GM18870 (cell line): ENCODE measurements around the gene LPAR1.

ENCODE experiments used
- ATAC-seq: cut with Tn5 transposase; IDR thresholded peaks from one replicate; pipeline ENCODE4 v1.9.1; 2021; ENCODE audit warnings: moderate library complexity; ENCODE audit not compliant: unreplicated experiment

Gene LPAR1

GRCh38 chr9:110921705-110922104 is 116.6 kb downstream of the LPAR1 start:
- ATAC-seq: no peak

DNA sequence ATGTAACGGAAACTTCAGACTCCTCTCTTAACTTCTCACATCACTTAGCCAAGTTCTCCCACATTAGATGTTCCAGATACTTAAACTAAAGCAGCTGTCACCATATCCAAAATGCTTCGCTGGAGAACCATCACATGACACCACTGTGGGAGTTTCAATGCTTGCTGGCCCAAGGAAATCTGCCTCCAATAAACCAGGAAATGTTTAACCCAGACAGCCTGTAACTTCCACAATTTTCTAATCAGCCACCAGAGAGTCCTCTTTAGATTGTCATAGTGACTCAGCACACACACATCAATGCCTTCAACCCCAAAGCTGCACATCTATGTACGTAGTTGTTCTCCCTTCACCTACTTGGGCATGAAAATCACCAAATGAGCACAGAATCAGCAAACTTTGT is 118.7 kb downstream of the LPAR1 start:
- ATAC-seq: no peak

DNA sequence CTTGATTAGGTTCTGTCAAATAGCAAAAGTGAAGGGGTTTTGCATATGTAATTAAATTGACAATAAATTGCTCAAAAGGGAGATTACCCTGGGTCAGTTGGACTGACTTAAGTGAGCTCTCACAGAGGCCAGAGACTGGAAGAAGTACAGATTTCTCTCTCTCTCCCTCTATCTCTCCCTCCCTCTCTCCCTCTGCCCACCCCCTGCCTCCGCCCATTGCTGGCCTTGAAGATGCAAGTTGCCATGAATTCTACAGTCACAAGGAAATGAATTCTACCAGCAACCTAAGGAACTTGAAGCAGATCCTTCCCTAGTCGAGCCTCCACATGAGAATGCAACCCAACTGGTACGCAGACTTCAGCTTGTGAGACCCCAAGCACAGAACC is 119.2 kb downstream of the LPAR1 start:
- no peak for ATAC-seq

DNA sequence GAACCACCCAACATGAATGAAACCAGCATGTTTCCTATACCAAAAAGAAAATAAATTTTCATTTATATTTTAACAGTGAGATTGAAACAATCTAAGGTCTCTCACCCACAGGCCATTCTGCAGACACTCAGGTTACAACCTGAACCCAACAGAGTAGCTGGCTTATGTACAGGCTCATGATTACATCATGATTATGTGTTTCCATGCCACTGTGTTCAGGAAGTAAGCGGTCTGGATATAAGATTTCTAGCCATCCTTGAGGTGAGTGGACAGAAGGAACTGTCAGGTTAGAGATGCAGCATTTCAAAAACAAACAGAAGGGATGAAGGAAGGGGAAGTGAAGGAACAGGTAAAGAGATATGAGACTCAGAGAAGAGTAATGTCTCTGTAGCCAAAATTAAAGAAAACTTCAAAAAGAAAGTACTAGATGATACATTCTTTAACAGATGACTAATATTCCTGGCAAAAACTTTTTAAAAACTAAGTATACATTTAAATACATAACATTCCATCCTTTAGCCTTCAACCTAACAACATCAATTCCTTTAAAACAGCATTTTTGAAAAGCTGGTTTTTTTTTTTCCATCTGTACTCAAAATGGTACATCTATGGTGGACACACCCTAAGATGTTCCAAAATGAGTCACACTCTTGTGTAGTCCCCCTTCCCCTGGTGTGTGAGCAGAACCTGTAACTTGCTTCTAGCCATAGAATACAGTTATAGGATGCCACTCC is 119.8 kb downstream of the LPAR1 start:
- no peak for ATAC-seq

DNA sequence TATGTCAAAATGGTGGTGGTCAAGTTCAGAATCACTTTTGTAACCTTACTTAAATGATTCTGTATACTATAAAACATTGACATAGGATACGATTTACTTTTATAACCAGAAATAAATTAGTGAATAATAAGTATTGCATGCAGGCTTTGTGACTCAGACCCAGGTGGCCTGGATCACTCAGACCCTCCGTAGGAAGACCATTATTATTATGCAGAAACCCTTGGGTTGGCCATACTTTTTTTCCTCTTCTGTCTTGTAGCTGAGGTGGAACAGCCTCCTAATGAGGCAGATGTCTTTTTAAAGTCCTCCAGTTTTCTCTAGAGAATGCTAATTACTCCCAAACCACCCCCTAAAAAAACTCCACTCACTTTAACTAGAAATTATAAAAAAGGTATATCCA is 121.9 kb downstream of the LPAR1 start:
- ATAC-seq: no peak

DNA sequence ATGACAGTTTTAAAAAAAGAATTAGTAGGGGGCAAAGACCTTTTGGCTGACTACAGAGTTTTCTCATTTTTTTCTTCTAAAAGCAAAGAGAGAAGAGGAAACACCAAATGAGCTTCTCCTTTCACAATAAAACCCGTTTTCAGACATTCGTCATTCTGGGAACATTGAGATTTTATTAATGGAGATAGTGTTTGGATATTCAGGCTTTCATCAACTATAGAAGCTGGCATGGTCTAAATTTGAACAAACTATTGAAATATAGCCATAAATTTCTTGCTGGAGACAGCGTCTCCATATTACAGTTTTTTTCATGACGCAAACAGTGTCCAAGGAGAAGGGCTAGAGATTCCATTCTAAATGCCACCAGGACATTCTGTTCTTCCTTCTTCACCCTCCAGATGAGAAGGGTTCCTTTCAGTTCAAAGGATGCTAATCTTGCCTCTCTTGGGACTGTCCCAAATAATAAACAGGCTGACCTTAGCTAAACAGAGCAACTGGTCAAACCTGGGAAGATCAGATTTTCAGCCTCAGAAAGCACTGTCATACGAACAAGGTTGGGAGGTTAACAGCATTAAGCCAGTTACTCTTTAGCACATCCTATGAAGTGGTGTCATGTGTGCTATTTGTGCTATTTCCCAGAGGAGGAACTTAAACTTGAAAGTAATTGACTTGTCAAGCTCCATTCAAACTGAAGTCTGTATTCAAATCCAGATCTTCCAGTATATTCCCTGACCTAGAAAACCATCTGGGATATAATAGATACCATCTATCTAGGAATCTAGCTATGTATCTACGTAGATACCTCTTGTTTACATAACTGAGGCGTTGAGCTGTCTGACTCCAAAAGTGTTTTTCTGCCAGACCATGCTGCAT is 125.6 kb downstream of the LPAR1 start:
- ATAC-seq: no peak

- no peak for ATAC-seq
These were observed 126.4 kb downstream of the LPAR1 start for GRCh38 chr9:110911659-110912418.

- ATAC-seq: no peak
These were observed 129.4 kb downstream of the LPAR1 start for GRCh38 chr9:110908894-110909293.

DNA sequence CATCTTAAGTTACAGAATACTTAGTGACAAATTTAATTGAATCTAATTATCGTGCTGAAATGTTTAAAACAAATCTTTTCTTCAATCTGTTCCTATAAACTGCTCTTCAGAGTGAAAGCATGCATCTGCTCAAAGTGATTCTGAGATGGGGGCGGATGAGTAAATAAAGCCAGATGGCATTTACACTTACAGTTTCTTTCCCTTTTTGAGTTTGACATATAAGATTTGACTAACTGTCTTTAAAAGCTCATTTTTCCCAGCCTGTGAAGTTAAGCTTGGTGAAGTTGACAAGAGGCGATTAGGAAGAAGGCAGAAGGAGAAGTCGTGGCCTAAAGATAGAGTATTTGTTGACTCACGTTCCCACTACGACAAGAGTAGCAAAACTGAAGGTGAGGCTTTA is 137.4 kb downstream of the LPAR1 start:
- ATAC-seq: no peak

GRCh38 chr9:110900456-110900855 is 137.8 kb downstream of the LPAR1 start:
- ATAC-seq: no peak

GRCh38 chr9:110898866-110899265 is 139.4 kb downstream of the LPAR1 start:
- ATAC-seq: no peak

DNA sequence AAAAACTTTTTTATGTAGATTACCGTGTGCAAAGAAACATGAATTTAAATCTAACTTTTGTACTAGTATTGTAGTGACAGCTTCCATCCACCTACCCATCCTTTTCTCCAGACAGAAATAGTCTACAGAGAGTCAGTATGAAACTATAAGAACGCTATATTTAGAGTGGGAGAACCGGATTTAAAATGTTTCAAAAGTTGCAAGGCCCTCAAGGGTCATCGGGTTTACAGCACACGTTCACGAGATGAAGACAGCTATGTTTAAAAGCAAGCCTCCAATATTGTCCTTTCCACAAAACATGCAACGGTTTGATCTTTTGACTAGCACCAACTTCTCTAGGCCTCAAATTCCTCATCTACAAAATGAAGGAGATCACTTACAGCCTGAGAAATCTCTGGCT is 139.9 kb downstream of the LPAR1 start:
- no peak for ATAC-seq

- no peak for ATAC-seq
These were observed 140.3 kb downstream of the LPAR1 start for GRCh38 chr9:110897943-110898342.

GRCh38 chr9:110895147-110895905 is 142.9 kb downstream of the LPAR1 start:
- no peak for ATAC-seq

GRCh38 chr9:110894731-110895130 is 143.5 kb downstream of the LPAR1 start:
- no peak for ATAC-seq

DNA sequence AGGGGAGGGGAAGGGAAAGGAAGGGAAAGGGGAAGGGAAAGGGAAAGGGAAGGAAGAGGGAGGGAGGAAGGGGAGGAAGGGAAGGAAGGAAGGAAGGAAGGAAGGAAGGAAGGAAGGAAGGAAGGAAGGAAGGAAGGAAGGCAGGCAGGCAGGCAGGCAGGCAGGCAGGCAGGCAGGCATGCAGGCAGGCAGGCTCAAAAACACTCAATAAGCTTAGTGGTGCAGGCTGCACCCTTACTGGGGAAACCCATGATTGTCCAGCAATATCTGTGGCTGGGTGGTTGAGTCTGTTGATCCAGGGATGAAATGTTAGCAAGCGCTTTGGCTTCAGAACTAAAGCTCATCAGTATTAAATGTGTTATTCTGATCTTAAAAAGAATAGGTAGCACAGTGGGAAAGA is 145.6 kb downstream of the LPAR1 start:
- no peak for ATAC-seq

GRCh38 chr9:110891760-110892159 is 146.5 kb downstream of the LPAR1 start:
- ATAC-seq: no peak

- ATAC-seq: no peak
These were observed 147.9 kb downstream of the LPAR1 start for GRCh38 chr9:110890416-110890815.

DNA sequence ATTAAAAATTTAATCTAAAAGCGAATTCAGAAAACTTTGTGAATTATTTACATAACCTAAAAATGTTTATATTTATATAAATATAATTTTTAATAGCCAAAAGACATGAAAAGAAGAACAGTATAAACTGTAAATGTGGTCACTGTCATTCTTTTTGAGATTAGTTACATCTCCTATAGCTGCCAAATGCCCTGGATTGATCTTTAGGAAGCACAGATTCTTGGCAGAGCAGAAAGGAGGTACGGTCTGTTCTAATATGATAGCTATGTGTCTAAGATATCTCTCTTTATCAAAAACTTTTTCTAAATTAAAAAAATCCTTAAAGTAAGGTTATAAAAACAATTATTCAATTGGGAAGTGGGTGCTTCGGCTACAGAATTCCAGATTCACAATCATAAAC is 151.0 kb downstream of the LPAR1 start:
- no peak for ATAC-seq

GRCh38 chr9:110886832-110887231 is 151.4 kb downstream of the LPAR1 start:
- ATAC-seq: no peak

GRCh38 chr9:110880189-110880588 is 158.1 kb downstream of the LPAR1 start:
- no peak for ATAC-seq
